IPS-15b (cell line): ENCODE results near the gene GABRG2.

ENCODE experiments used
- H3K27me3 ChIP-seq: one replicate; pipeline ENCODE4 v1.6.1; 2013; ENCODE audit warnings: low read length; ENCODE audit not compliant: control insufficient read depth, insufficient read depth
- H3K36me3 ChIP-seq: one replicate; pipeline ENCODE4 v1.6.1; 2013; ENCODE audit warnings: low read length; ENCODE audit not compliant: control insufficient read depth, insufficient read depth
- H3K4me1 ChIP-seq: one replicate; pipeline ENCODE4 v1.6.1; 2013; ENCODE audit warnings: mild to moderate bottlenecking, low read length; ENCODE audit not compliant: control insufficient read depth, insufficient read depth
- H3K4me3 ChIP-seq: one replicate; pipeline ENCODE4 v1.5.1; 2013; ENCODE audit warnings: low read depth, low read length
- H3K9ac ChIP-seq: one replicate; pipeline ENCODE4 v1.6.1; 2013; ENCODE audit warnings: low read depth, mild to moderate bottlenecking, low read length
- H3K9me3 ChIP-seq: one replicate; pipeline ENCODE4 v1.6.1; 2013; ENCODE audit warnings: mild to moderate bottlenecking, low read length; ENCODE audit not compliant: control insufficient read depth, insufficient read depth

GABRG2 gene

GRCh38 chr5:162096448-162096847 is 28.9 kb downstream of the GABRG2 start:
- H3K4me3 ChIP-seq = no peak overlapping the region
- H3K4me1 ChIP-seq = peaks cover 14% of the 10 kb centered on the region
- H3K9ac ChIP-seq = no peak overlapping the region
- H3K36me3 ChIP-seq = no peaks in the 10 kb centered on the region
- no peaks in the 10 kb centered on the region for H3K27me3 ChIP-seq
- H3K9me3 ChIP-seq = no peaks in the 10 kb centered on the region

DNA sequence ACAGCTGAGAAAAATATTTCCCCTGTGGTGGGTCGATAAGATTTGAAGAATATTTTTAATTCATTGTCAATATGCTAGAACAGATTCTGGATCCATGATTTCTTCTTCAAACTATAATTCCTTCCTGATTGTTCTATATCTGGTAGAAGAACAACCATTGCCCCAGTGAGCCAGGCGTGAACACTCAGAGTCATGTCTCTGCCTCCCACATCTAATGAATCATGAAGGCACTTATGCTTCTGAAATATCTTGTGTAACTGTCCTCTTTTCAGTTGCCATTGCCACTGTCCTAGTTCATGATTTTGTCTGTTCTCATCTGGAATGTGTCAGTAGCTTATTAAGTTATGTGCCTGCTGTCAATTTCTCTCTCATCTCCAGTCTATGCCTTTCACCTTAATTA is 40.0 kb downstream of the GABRG2 start:
- H3K36me3 ChIP-seq = no peaks in the 10 kb centered on the region

DNA sequence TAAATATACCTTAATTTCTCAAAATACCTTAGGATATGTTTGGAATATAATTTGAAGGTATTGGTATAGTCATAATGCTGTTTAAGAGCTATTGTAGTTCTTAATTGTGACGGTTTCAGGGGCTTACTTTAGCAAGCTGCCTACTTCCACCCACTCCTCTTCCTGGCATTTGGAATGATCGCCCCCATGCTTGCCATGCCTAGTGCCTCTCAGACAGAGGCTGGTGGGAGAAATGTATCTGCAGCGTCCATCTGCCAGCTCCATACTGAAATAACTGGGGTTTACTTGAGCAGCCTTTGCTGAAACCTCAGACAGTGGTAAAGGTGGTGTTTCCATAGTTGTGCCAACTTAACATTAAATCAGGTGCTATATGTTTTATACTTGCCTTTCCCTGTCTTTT is 52.2 kb downstream of the GABRG2 start:
- H3K4me1 ChIP-seq = no peaks in the 10 kb centered on the region
- no peaks in the 10 kb centered on the region for H3K27me3 ChIP-seq
- H3K9ac ChIP-seq = no peak overlapping the region
- no peak overlapping the region for H3K4me3 ChIP-seq
- no peaks in the 10 kb centered on the region for H3K36me3 ChIP-seq
- no peaks in the 10 kb centered on the region for H3K9me3 ChIP-seq

More for the DNA sequence above, 40.0 kb downstream of the GABRG2 start:
- Histone ChIP-seq H3K9ac (no peak overlapping the region), H3K9me3 (no peaks in the 10 kb centered on the region), H3K27me3 (no peaks in the 10 kb centered on the region), H3K4me1 (no peaks in the 10 kb centered on the region), H3K4me3 (no peak overlapping the region)

GRCh38 chr5:162128117-162128516 is 60.5 kb downstream of the GABRG2 start:
- H3K9ac ChIP-seq = no peak overlapping the region
- H3K27me3 ChIP-seq = no peaks in the 10 kb centered on the region
- H3K4me1 ChIP-seq = peaks cover 11% of the 10 kb centered on the region
- no peak overlapping the region for H3K4me3 ChIP-seq
- H3K36me3 ChIP-seq = no peaks in the 10 kb centered on the region
- H3K9me3 ChIP-seq = no peaks in the 10 kb centered on the region

- Histone ChIP-seq H3K9ac (no peak overlapping the region), H3K36me3 (no peaks in the 10 kb centered on the region), H3K4me1 (peaks cover 11% of the 10 kb centered on the region), H3K4me3 (no peak overlapping the region), H3K27me3 (no peaks in the 10 kb centered on the region), H3K9me3 (no peaks in the 10 kb centered on the region)
Observed at GRCh38 chr5:162132348-162132747, 64.8 kb downstream of the GABRG2 start.

- no peaks in the 10 kb centered on the region for H3K9me3 ChIP-seq
- H3K9ac ChIP-seq = no peak overlapping the region
- no peaks in the 10 kb centered on the region for H3K36me3 ChIP-seq
- no peaks in the 10 kb centered on the region for H3K4me1 ChIP-seq
- no peak overlapping the region for H3K4me3 ChIP-seq
- no peaks in the 10 kb centered on the region for H3K27me3 ChIP-seq
Observed at GRCh38 chr5:162139190-162139589, 71.6 kb downstream of the GABRG2 start.

- Histone ChIP-seq H3K27me3 (no peaks in the 10 kb centered on the region), H3K4me3 (no peak overlapping the region), H3K36me3 (no peaks in the 10 kb centered on the region)
Observed at GRCh38 chr5:162154242-162154641, 86.7 kb downstream of the GABRG2 start.

GRCh38 chr5:162160401-162160800 is 92.8 kb downstream of the GABRG2 start:
- H3K27me3 ChIP-seq = no peaks in the 10 kb centered on the region
- H3K36me3 ChIP-seq = no peaks in the 10 kb centered on the region
- H3K4me1 ChIP-seq = no peaks in the 10 kb centered on the region
- H3K9me3 ChIP-seq = no peaks in the 10 kb centered on the region
- no peak overlapping the region for H3K9ac ChIP-seq
- no peak overlapping the region for H3K4me3 ChIP-seq

More at GRCh38 chr5:162154242-162154641, 86.7 kb downstream of the GABRG2 start:
- H3K9me3 ChIP-seq = no peaks in the 10 kb centered on the region
- no peaks in the 10 kb centered on the region for H3K4me1 ChIP-seq
- no peak overlapping the region for H3K9ac ChIP-seq

DNA sequence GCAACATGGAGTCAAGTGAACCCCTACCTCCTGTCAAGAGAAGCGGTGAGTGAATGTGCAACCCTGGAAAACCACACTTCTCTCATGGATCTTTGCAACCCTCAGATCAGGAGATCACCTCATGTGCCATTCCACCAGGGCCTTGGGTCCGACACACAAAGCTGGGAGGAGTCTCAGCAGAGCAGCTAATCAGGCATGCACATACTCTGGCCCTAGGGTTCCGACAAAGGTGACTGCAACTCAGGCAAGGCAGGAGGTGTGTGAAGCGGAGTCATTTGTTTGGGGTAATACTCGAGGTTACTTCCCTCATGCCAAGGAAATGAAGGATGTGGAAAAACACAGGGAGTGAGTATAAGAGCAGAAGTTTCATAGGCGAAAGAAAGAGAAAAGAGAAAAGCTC is 96.1 kb downstream of the GABRG2 start:
- H3K9ac ChIP-seq = no peak overlapping the region
- H3K9me3 ChIP-seq = no peaks in the 10 kb centered on the region
- H3K4me1 ChIP-seq = no peaks in the 10 kb centered on the region
- H3K27me3 ChIP-seq = no peaks in the 10 kb centered on the region
- H3K4me3 ChIP-seq = no peak overlapping the region
- H3K36me3 ChIP-seq = no peaks in the 10 kb centered on the region

DNA sequence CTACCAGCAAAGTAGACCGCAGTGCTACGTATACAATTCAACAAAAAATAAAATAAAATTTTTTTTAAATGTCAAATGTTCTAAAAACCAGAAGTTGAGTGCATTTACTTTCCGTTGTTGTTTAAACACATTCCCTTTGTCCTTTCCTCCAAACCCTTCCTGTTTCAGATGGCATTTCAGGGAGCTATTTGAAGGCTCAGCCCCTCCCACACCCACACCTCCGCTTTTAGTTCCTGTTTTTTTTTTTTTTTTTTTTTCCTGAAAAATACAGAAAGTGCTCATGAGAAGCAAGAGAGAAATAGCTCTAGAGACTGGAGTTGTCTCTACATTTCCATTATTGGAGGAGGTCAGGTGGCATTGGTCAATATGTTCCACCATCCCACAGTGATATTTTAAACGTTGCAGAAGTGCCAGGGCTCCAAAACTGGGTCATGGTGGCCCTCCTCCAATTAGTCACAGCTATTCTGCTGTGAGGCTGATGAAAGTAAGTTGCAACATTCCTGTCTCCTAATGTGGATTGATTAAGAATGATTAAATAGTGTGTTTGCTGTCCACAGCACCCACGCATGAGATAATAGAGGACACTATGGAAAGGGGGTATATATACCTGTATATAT is 106.9 kb downstream of the GABRG2 start:
- no peaks in the 10 kb centered on the region for H3K9me3 ChIP-seq
- no peaks in the 10 kb centered on the region for H3K36me3 ChIP-seq
- no peaks in the 10 kb centered on the region for H3K4me1 ChIP-seq
- H3K27me3 ChIP-seq = no peaks in the 10 kb centered on the region
- H3K9ac ChIP-seq = no peak overlapping the region
- H3K4me3 ChIP-seq = no peak overlapping the region

DNA sequence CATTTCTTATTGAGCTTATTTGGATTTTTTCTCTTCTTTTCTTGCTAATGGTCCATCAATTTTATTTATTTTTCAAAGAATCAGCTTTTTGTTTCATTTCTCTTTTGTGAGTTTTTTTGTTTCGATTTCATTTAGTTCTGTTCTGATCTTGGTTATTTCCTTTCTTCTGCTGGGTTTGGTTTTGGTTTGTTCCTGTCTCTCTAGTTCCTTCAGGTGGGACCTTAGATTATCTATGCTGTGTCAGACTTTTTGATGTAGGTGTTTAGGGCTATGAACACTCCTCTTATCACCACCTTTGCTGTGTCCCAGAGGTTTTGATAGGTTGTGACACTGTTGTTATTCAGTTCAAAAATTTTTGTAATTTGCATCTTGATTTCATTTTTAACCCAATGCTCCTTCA is 119.8 kb downstream of the GABRG2 start:
- Histone ChIP-seq H3K4me1 (no peaks in the 10 kb centered on the region), H3K27me3 (no peaks in the 10 kb centered on the region), H3K9ac (no peak overlapping the region), H3K9me3 (no peaks in the 10 kb centered on the region), H3K4me3 (no peak overlapping the region), H3K36me3 (no peaks in the 10 kb centered on the region)

- Histone ChIP-seq H3K4me3 (no peak overlapping the region), H3K36me3 (no peaks in the 10 kb centered on the region), H3K9ac (no peak overlapping the region), H3K27me3 (no peaks in the 10 kb centered on the region), H3K4me1 (no peaks in the 10 kb centered on the region), H3K9me3 (no peaks in the 10 kb centered on the region)
Observed at GRCh38 chr5:162189719-162190118, 122.1 kb downstream of the GABRG2 start.
